Esophagus mucosa (tissue), 1 donor: Measurements from ENCODE around the gene TBL1XR1. TPM values are rescaled to one million over a fixed set of nuclear protein-coding genes. Genes with fewer than 3 reads are reported as not detected.

Experiments
- ATAC-seq: fragments of 200-7000 bp; cut with Tn5 transposase; one replicate; pipeline ENCODE4 v1.9.1; 2020
- total RNA-seq: library from RNA; stranded (reverse); gene quantifications from one replicate; pipeline ENCODE4 v1.2.4, GENCODE V29; 2023
- donor health status: DM: yes; HTN: yes; CAD: no.

Gene TBL1XR1
- total RNA-seq, 1 donor from 2014 or later, result 123 TPM

DNA sequence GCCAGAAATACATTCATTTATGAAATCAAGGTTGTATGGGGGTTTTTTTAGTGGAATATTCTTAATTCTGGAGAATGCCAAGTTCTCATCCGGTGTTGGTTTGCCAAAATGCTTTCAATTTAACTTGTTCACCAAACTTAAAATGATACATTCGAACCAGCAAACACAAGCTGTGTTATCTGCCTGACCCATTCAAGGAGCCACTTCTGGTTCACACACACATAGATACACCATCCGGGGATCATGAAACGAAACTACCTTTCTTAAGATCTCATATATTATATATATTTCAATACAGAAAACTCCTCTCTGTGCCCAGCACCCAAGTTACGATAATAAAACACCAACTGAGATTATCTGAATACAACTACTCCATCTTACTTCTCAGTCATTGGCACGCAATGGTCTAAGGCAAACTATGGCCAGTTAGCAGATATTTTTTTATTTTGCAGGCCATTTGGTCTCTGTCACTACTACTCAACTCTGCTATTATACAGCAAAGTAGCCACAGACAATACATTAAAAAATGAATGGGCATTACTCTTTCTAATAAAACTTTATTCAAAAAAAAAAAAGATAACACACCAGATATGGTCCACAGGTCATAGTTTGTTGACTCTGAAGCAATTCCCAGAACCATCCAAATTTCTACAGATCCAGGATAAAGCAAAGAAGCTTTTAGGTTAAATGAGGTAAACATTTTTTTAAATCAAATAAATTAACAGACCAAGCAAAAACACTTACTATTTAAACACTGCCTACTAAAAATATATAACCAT lies 89.6 kb downstream of the TBL1XR1 start:
- ATAC-seq, result no peak

GRCh38 chr3:177106594-177106993 lies 90.7 kb downstream of the TBL1XR1 start:
- ATAC-seq, result no peak

DNA sequence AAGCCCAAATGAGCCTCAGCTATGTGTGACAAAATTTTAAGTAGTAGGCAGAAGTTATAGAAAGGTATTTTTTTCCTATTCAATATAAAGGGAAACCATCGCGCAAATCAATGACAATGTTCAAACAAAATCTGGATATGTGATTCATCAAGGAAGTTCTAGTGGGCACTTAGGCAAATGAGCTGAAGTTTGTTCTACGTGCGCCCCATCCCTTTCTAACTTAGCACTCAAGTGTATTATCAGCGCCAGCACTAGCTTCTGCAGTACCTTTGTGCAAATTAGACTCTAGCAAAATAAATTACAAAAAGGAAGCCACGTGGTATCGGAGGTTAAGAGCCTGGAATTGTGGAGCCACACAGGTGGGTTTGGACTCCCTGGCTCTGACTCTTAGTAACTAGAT lies 91.1 kb downstream of the TBL1XR1 start:
- no peak for ATAC-seq

DNA sequence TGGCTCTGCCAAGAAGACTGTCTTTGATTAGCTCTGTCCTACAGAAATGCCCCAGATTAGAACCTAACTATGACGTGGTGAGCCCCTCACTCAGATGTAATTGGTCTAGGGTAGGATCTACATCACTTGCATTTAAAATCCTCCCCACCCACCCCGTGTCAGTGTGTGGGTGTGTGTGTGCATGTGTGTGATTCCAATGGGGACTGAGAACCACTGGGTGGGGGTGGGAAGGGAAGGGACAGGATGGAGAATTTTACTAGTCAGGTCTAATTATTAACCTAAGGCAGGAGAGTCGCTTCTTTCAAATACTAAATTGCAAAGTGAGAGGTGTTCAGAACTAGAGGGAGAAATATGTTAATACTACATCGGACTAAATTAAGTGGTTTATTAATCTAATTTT lies 91.7 kb downstream of the TBL1XR1 start:
- ATAC-seq, result no peak

DNA sequence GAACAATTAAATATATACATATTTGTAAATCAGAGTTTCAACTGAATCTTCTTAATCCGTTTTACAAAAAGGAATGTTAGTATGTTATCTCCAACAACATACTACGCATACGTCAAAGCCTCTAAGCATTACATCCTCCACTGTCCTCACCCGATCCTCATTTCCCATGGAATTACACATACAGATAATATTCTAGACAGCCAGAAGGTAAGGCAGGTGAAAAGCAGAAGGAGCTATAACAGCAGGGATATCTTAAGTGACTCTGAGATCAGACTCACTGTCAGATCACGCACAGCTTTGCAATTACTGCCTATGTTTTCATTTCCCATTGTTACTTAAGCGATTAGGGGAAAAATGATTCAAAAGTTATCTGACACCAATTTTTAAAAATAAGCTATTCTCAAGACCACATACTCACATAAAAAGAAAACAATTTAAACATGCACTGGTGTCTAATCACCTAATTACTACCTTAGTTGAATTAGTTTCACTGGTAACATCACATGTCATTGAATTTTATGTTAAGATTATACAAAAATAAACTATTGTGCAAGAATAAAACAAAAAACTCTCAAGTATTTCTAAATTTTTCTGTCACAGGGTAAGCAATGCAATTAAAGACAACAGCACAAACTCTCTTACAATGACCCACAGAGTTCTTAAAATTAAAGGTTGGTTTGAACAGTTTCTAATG lies 92.8 kb downstream of the TBL1XR1 start:
- no peak for ATAC-seq

- ATAC-seq, result no peak
Measured at GRCh38 chr3:177102553-177102952, 94.7 kb downstream of the TBL1XR1 start.

DNA sequence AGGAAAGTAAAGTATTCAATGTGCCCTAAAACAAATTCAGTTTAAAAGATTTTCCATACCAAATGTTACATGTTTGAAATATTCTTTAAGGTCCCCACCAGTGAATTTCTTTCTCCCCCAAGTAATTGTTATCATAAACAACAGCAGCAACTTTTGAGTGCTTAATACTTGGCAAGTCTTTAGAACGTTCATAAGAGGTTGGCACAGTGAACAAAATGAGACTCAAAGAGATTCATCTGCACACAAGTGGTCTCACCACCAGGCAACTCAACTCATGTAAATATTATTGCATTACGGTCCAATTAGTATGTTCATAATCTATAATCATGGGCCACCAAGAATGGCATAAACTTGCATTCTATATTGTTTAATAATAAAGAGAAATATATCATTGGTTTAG lies 98.7 kb downstream of the TBL1XR1 start:
- ATAC-seq, result no peak

GRCh38 chr3:177096615-177097014 lies 100.7 kb downstream of the TBL1XR1 start:
- no peak for ATAC-seq

GRCh38 chr3:177093966-177094365 lies 103.3 kb downstream of the TBL1XR1 start:
- ATAC-seq, result no peak

DNA sequence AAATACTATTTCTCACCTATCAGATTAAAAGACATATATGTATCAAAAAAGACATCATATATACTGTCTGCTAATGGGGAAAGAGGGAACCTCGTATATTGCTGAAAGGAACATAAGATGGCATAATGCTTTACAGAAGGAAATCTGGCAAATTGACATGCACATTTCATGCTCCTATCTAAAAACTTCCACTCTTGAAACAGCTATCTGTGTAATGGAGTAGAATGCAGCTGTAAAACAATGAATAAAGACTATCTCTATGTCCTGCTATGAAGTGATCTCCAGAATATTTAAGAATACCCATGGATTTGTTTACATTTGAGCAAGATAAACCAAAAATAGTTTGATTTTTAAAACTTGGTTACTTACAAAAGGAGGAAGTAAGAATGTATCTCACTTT lies 107.4 kb downstream of the TBL1XR1 start:
- no peak for ATAC-seq

- ATAC-seq, result peak; percentile 20
Measured at GRCh38 chr3:177089110-177089509, 108.2 kb downstream of the TBL1XR1 start.

GRCh38 chr3:177085794-177086193 lies 111.5 kb downstream of the TBL1XR1 start:
- ATAC-seq, result no peak

GRCh38 chr3:177084616-177085015 lies 112.7 kb downstream of the TBL1XR1 start:
- peak; percentile 57 for ATAC-seq

GRCh38 chr3:177080122-177080521 lies 117.2 kb downstream of the TBL1XR1 start:
- ATAC-seq, result no peak

- ATAC-seq, result no peak
Measured at GRCh38 chr3:177079684-177080083, 117.6 kb downstream of the TBL1XR1 start.

DNA sequence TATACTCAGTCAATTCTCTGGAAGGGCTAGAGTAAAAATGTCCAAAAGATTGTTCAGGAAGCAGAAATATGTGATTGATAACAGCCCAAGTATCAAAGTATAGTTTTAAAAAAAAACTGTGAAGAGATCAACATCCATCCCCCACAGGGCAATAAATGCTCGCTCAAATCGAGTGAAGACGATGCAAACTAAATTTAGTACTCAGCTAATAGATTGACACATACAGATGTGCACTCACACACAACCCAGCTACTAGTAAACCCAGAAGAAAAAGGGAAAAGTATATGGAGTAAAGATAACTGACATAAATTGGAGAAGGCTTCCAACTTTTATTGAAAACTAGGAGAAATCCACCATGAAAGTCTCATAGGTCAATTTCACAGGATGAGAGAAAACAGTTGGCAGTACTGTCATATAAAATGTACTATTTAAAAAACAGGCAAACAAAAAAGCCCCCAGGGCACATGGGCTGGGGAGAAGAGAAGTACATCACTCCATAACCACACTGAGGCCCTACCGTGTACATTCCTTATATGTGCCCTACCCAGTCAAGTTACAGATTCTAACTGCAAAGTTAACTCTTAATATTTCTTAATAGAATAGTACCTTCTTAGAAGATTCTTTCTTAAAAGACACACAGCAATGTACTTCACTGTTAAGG lies 125.7 kb downstream of the TBL1XR1 start:
- ATAC-seq, result no peak

DNA sequence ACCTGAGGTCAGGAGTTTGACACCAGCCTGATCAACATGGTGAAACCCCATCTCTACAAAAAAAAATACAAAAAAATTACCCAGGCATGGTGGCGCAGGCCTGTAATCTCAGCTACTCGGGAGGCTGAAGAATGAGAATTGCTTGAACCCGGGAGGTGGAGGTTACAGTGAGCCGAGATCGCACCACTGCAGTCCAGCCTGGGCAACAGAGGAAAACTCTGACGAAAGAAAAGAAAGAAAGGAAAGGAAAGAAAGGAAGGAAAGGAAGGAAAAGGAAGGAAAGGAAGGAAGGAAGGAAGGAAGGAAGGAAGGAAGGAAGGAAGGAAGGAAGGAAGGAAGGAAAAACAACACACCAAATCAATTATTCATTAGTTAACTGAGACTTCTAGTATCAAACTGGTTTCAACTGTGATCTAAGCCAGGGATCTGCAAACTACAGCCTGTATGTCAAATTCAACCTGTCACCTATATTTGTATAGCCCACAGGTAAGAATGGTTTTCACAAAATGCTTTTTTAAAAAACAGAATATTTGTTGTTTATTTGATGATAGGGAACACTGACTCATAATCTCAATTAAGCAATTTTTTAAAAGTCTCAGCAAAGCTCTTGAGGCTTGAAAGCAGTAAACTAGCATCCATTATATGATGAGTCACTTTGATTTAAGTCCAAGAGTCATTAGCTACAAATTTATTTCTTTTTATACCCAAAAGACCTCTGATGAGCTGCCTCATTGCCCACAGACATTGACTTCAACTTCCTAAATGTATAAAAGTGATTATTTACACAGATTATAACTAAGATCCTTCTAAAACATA lies 127.6 kb downstream of the TBL1XR1 start:
- ATAC-seq, result no peak

DNA sequence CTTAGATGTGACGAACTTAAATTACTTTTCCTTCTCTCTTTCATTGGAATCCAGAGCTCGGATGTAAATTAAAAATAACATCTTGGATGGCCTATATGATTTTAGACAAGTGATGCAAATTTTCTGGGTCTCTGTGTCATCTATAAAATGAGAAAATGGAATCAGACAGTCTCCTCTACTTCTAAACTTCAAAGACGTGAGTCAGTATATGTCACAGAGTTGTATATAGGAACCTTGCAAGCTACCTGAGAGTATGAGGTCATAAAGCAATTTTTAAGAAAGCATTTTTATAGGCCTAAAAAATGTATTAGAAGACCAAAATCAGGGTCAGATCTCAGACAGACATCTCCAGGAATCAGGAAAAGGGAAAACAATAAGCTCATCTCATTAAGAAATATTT lies 128.3 kb downstream of the TBL1XR1 start:
- ATAC-seq, result no peak

- ATAC-seq, result no peak
Measured at GRCh38 chr3:177066068-177066467, 131.2 kb downstream of the TBL1XR1 start.

DNA sequence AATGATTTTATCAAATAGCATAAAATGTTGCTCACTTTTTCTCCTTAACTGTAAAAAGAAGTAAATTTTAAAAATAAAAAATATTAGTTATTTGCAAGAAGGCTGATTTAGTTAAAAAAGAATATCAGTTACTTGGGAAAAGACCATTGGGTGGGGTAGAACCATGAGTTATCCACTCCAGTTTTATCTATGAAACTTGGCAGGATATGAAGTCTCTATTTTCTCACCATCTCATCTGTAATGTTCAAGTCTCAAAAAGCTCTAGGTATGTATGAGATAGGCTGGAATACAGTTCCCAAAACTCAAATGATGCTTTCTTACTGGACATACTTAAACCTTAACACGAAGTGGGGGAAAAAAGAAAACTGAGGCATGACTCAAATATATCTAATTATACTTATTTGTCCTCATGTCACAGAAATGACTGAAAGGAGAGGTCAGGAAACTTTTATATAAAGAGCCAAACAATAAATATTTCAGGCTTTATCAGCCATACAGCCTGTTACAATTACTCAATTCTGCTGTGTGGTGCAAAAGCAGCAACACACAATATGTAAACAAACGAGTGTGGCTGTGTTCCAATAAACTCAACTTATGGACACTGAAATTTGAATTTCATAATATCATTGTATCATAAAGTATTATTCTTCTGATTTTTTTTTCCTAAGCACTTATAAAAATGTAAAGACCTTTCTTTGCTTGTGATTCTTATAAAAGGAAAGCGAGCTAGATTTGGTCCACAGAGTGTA lies 131.8 kb downstream of the TBL1XR1 start:
- no peak for ATAC-seq

DNA sequence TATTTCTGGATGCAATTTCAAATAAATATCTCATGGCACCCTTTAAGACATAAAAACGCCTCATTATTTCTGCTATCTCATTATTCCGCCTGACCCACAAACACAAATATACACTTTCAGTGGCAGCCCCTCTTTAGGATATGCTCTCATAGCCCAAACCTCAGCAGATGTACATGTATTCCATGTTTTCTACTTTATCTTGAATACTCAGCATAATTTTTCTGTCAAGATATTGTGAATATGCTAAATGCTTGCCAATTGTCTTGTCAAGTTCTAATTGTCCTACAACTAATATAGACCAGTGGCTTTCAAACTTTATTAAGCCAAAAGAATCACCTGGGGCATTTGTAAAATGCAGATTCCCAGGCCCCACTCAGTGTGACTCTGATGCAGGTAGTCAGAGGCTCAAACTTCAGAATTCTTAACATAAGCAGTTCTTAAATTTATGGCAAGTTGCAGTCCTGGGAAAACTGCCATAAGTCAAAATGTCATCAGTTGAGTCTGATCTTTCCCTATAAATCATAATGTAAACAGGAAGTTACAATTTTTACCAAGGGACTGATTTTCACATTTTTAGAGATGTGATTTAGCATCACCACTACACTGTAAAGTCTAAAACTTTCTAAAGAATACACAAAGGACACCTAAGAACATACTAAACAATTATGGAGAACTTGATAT lies 135.1 kb downstream of the TBL1XR1 start:
- no peak for ATAC-seq
